GM18873 (cell line): ENCODE measurements around the gene NDUFS2.
"Not testable (repeated sequence)": the region's sequence is repeated elsewhere in the genome, so short reads cannot be mapped to it uniquely, and the experiment has no call there.

Experiments used
- ATAC-seq: cut with Tn5 transposase; IDR thresholded peaks from one replicate; pipeline ENCODE4 v1.9.1; 2021; ENCODE audit warnings: mild to moderate bottlenecking, moderate library complexity, moderate number of reproducible peaks; ENCODE audit not compliant: unreplicated experiment, low FRiP score

NDUFS2 gene

GRCh38 chr1:161235957-161236775 lies 34.0 kb downstream of the NDUFS2 start:
- no peak for ATAC-seq

GRCh38 chr1:161238039-161238473 lies 35.9 kb downstream of the NDUFS2 start, which contains the start of gene NR1I3:
Gene NR1I3 (minus strand): TSS chr1:161238203. CDS start chr1:161236565, 1,638 bp downstream.
- no peak for ATAC-seq

GRCh38 chr1:161241682-161242081 lies 39.5 kb downstream of the NDUFS2 start:
- ATAC-seq: no peak

GRCh38 chr1:161242313-161242712 lies 40.1 kb downstream of the NDUFS2 start:
- ATAC-seq: no peak

GRCh38 chr1:161244888-161245287 lies 42.7 kb downstream of the NDUFS2 start:
- ATAC-seq: no peak

- not testable (repeated sequence) for ATAC-seq
Measured at GRCh38 chr1:161250100-161250499, 47.9 kb downstream of the NDUFS2 start.

- ATAC-seq: no peak
Measured at GRCh38 chr1:161250829-161251228, 48.7 kb downstream of the NDUFS2 start.

- ATAC-seq: no peak
Measured at GRCh38 chr1:161251579-161251978, 49.4 kb downstream of the NDUFS2 start.

- ATAC-seq: not testable (repeated sequence)
Measured at GRCh38 chr1:161255302-161255701, 53.1 kb downstream of the NDUFS2 start.

- not testable (repeated sequence) for ATAC-seq
Measured at GRCh38 chr1:161255955-161256520, 53.9 kb downstream of the NDUFS2 start.

- ATAC-seq: not testable (repeated sequence)
Measured at GRCh38 chr1:161257109-161257508, 54.9 kb downstream of the NDUFS2 start.

- ATAC-seq: no peak
Measured at GRCh38 chr1:161258439-161259344, 56.5 kb downstream of the NDUFS2 start, which contains the start of gene PCP4L1. Gene PCP4L1 (plus strand): TSS chr1:161258745. CDS start chr1:161258975, 230 bp downstream.

GRCh38 chr1:161259345-161259702 lies 57.2 kb downstream of the NDUFS2 start:
- no peak for ATAC-seq

GRCh38 chr1:161259765-161260164 lies 57.6 kb downstream of the NDUFS2 start:
- ATAC-seq: no peak

GRCh38 chr1:161260376-161261260 lies 58.5 kb downstream of the NDUFS2 start:
- no peak for ATAC-seq

- no peak for ATAC-seq
Measured at GRCh38 chr1:161261261-161262235, 59.4 kb downstream of the NDUFS2 start.
